SKM-1 treated with dmso at 0.1 percent for 144 hours (cell line): ENCODE measurements around the gene NEUROG1.

ENCODE experiments used
- DNase-seq: peaks from one replicate; lab custom pipeline; 2025; ENCODE audit not compliant: unreplicated experiment; lab: John Stamatoyannopoulos, UW

Gene NEUROG1, protein sequence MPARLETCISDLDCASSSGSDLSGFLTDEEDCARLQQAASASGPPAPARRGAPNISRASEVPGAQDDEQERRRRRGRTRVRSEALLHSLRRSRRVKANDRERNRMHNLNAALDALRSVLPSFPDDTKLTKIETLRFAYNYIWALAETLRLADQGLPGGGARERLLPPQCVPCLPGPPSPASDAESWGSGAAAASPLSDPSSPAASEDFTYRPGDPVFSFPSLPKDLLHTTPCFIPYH

DNA sequence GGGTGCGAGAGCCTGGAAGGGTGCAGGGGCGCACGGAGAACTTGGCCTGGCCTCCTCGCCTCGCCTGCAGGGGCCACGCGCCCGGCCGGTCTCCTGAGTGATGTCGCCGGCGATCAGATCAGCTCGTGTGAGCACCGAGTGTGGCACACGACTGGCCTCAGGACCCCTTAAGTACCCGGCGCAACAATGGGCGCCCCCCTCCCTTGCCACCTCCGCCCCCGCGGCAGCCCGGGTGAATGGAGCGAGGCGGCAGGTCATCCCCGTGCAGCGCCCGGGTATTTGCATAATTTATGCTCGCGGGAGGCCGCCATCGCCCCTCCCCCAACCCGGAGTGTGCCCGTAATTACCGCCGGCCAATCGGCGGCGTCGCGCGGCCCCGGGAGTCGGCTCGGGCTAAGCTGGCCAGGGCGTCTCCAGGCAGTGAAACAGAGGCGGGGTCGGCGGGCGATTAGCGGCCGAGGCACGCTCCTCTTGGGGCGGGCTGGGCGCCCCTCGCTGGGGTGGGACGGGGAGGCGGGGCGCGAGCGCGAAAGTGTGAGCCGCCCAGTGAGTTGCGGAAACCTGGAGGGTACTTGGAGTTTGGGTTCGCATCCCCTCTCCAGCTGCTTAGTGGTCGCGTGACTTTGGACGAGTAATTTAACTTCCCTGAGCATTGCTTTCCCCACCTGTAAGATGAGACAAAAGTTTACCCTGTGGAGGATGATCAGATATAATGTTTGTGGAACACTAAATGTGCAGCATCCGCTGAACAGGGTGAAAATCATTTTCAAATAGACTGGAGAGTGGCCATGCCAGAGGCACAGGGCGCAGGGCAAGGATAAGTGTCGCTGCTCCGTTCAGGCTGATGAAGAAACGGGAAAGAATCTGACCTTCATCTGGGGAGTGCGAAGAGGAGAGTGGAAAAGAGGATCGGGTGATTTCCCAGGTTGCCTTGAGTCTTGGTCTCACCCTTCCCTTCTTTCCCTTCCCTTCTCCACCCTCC lies at the start of gene NEUROG1:
NEUROG1 (minus strand) TSS at position 145 of the 982 bp plus-strand sequence. CDS start 274 bp downstream, outside the sequence.
- DNase-seq = no peak

DNA sequence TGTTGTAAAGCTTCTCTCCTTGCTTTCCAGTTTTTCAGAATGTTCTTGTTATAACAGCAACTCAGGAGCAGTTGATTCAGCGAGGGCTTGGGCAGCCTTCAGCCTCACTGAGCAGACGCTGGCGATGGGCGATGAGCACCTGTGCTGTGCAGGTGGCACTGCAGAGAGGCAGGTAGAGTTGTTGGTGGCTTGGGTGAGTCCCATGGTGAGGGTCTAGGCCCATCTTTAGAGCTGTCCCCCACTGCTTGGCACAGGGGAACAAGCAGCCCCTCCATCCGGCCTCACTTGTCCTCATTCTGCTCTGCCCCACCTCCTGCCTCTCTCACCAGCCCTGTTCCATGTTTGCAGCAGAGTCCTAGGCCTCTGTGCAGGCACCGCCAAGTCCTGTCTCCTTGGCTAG lies 49.2 kb upstream of the NEUROG1 start:
- no peak for DNase-seq

DNA sequence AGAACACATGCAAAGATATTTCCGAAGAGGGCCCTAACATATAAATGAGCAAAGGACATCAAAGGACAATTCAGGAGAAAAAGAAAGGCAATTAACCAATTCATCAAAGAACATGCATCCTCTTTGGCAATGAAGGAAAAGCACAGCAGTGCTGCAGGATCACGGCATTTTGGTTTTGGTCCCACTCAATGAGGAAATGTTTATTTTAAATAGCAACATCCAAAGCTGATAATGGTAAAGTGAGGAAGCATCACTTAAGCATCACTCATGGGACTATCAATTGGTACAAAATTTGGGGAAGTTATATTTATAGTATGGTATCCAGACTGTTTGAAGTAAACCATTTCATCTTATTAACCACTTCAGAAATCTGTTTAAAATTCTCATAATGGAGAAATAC lies 48.5 kb upstream of the NEUROG1 start:
- no peak for DNase-seq

DNA sequence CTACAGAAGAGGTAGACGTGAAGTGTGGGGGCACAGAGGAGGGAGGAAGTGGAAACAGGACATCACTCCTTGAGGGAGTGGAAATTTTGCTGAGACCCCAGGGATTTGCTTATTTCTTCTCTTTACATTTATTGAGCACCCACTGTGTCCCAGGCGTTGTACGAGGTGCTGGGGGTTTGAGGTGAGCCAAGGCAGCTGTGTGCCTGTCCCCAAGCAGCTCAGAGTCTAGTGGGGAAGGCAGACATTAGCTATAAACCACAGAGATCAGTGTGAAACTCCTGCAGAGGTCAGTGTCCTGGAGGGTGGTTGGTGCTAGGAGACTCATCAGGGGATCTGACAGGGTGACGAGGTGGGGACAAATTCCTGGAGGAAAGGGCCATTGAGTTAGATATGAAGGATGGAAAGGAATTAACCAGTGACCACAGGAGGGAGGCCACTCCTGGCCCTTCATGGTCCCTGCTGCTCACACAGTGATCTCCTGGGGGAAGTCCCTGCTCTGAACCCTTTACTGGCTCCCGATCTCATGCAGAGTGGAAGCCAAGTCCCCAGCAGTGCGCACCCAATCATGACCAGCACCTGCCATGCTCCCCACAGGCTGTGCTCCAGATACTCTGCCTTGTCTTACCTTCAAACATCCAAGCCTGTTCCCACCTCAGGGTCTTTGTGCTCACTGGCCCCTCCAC lies 46.5 kb upstream of the NEUROG1 start:
- DNase-seq = no peak

DNA sequence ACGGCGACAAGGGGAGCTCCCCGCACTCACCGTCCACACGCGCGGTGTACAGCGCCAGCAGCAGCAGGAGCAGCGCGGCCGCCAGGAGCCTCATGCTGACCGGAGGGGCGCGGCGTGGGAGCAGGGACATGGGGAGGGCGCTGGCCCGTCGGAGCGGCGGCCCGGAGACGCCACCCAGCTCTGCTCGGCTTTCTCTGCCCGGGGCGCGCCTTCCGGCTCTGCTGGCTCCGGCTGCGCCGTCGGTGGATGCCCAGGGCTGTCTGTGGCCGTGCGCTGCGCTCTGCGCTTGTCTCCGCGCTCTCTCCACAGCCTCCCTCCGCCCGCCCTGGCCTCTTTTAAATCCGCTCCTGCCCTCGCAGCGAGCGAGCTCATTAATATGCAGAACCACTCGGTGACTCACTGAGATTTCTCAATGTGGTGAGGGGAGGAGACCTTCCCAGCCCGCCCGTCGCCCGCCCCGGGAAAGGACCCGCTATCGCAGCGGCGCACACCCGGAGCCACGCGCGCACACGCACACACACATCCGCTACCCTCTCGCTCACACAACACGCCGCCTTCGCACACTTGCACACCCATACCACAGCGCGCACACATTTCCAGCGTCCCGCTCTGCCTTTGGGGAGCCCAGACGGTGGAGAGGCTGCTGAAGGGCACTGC lies 43.0 kb upstream of the NEUROG1 start, which contains the start of gene CXCL14:
CXCL14 (minus strand) TSS at position 307 of the 657 bp plus-strand sequence; CDS start at position 94, 213 bp downstream.
- DNase-seq = no peak

DNA sequence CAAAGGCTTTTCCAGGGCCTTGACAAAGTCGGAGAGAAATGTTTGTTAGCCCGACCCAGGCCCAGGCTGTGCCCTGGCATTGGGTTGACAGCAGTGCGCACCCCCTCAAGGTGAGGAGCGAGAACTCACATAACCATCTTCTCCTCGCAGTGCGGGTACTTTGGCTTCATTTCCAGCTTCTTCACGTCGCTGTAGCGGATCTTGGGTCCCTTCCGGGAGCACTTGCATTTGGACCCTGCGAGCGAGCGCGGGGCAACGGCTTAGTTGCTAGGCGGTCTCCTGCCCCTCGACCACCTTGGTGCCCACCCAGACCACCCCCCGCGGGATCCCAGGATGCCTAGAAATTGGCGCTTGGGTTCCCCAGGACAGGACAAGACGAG lies 42.5 kb upstream of the NEUROG1 start:
- no peak for DNase-seq

DNA sequence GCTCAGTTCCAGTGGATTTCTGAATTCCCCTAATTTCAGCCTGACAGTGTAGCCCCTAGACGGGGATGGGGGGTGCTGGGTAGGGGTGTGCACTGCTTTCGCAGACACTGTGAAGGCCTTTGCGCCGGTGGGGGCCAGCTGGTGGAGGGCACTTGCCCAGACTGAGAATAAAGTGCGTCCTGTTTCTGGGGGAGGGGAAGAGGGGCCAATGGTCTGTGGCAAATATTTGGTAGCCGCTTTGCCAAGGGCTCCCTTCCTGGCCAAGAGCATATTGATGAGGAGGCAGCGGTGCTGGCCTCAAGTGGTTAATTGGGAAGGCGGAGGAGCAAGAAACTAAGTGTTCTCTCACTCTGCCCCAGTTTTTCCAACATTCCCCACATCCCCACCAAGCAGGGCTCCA lies 41.7 kb upstream of the NEUROG1 start:
- no peak for DNase-seq

DNA sequence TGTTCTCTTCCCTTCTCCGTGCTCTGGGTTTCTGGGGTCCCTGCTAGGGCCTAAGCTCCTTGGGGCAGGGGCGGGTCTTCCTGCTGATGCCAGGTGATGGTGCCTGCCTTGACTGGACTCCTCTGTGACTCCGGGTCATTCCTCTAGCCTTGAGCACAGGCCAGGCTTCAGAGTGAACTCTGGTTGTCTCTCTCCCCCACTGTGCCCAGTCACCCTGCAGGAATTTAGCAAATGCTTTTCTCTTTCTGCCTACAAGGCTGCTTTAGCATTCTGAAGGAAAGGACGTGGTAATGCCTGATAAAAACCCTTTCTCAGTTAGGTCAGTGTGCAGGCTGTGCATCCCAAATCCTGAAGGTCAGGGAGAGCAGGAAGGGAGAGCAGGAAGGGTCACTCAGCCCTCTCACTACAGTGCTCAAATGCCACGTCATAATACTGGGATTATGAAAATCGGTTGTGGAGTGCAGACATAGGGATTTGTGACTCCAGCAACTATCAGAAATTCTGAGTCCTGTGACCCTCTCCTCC lies 40.4 kb upstream of the NEUROG1 start:
- DNase-seq = no peak

DNA sequence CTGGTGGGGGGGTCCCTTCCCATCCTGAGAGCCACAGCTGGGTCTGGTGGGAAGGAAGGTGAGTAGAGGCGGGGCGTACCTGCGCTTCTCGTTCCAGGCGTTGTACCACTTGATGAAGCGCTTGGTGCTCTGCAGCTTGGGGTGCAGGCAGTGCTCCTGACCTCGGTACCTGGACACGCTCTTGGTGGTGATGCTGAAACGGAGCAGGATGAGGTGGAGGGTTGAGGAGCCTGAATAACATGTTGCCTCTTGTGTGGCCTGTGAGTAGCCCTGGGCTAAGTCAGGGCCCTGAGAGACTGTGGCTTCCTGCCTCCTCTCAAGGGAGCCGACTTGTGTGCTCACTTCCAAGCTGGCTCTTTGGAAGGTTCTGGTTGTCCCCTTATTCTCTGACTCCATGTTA lies 38.7 kb upstream of the NEUROG1 start:
- DNase-seq = no peak

DNA sequence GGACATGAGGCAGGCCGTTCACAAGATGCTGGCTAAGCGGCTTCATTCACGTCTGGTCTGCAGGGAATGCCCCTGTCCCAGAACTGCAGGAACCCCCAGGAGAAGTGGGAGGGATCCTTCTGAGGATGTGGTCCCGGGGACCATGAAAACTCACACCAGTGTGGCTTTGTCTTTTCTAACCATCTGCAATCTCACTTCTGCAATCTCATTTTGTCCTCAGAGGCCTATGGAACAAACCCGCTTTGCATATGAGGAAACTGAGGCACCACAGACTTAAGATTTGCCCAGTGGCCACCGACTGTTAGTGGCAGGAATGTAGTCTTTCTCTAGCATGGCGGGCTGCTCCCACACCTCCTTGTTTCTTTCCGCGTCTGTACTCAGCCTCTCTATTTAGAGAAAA lies 36.1 kb upstream of the NEUROG1 start:
- DNase-seq = no peak

DNA sequence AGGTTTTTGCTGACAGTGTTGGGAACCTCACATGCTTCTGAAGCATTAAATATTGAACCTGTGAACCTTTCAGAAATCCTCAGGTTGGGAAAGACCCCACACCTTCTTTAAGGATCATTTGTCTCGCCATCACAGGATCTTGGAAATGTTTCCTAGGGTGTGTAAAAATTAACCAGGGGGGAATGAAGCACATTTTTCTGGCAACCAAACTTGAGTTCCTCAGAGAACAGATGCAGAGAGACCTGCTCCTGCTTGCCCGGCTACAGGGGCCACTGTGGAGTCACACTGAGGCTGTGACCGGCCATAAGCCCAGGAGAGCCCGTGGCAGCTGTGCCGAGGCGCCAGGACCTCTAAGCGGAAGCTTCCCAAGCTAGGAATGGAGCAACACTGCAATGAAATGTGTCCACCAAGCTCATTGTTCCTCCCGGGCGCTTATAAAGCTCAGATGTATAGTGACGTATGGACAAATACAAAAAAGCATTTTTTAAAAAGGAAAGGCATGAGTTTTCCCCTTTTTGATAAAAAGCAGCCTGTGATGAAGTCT lies 35.4 kb upstream of the NEUROG1 start:
- no peak for DNase-seq

DNA sequence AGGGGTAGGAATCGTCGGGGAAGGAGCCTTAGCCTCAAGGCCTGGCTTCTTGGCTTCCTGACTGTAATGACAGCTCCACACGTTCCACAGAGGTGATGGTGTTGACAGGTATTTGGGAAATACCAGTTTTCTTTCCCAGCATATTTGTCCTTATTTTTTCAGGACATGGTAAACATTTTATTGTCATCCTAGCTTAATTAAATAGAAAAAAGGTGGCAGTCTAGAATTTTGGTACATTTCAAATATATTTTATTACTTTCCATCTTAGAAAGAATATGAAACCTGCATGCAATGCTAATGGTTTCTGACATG lies 34.6 kb upstream of the NEUROG1 start:
- DNase-seq = no peak

DNA sequence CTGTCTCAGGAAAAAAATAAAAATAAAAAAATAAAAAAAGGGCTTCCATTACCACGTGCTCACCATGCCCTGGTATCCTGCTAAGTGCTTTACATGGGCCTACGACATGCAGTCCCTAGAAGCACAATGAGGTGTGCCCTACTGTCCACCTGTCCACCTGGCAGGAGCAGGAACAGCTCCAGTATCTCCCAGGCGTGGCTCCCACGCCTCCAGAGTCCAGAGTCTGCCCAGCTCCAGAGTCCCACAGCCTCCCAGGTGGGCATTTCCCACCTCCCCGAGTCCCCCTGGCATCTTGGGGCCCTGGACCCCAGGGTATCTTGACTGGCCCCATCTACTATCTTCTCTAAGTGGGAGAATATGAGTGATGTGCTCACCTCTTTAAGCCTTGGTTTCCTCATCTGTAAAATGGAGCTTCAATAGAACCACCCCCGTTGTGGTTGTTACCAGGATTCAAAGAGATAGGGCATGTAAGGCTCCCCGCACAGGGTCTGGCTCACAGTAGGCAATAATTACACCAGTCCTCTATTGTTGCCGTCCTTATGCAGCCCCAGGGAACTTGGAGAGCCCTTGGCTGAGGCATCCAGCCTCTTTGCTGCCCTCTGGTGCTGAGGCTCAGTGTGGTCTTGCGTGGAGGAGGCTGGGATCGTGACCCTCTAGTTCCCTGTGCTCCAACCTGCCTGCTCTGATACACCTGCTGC lies 34.1 kb upstream of the NEUROG1 start:
- peak; percentile 28 for DNase-seq

DNA sequence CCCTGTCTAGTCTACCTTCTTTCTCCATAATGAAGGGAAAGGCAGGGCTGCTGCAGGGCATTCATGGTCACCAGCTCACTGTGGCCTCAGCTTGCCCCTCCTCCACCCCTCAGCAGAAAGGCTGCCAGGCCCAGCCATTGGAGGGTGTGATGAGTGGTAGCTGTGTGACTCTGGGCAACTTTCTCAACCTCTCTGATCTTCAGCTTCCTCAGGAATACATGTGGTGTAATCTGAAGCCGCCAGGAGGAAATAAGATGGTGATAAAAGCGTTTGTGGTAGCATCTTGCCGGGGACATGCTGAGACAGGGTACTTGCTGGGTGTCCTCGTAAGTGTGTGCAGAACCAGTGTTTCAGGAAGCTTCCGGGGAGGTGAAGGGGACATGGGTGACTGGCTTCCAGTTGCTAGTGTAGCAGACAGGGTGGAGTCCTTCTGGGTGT lies 33.2 kb upstream of the NEUROG1 start:
- DNase-seq = no peak

DNA sequence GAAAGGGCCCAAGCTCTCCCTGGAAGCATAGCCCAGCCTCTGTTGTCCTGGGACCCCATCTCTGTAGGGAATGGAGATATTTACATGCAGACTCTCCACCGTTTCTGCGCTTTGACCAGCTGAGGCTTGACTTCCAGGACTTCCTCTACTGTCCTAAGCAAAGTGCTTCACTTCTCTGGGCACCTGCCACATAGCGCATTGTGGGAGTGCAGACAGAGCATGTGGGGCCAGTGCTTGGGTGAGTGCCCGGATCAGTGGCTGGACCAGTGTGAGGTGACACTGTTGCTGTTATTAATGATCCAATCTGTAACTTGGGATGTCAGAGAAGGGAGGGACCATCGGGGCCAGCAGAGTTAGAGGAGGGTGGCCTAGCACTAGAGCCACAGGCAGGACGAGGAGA lies 32.5 kb upstream of the NEUROG1 start:
- DNase-seq = no peak

DNA sequence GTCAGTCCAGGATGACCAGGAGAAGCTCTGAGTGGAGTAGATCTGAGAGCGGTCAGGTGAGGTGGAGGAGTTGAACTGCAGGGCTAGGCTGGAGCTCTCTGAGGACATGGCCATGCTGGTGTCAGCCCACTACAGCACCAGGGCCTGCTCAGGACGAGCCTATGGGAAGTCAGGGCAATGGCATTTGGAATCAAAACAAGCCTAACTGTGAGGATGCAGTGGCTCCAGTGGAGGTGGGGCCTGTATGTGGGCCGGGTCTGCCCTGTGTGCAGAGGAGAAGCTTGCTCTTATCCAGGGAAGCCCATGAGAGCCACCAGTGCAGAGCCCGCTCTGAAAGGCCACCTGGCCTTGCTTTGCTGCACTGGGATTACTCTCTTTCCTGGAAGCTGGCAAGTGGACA lies 31.9 kb upstream of the NEUROG1 start:
- no peak for DNase-seq

DNA sequence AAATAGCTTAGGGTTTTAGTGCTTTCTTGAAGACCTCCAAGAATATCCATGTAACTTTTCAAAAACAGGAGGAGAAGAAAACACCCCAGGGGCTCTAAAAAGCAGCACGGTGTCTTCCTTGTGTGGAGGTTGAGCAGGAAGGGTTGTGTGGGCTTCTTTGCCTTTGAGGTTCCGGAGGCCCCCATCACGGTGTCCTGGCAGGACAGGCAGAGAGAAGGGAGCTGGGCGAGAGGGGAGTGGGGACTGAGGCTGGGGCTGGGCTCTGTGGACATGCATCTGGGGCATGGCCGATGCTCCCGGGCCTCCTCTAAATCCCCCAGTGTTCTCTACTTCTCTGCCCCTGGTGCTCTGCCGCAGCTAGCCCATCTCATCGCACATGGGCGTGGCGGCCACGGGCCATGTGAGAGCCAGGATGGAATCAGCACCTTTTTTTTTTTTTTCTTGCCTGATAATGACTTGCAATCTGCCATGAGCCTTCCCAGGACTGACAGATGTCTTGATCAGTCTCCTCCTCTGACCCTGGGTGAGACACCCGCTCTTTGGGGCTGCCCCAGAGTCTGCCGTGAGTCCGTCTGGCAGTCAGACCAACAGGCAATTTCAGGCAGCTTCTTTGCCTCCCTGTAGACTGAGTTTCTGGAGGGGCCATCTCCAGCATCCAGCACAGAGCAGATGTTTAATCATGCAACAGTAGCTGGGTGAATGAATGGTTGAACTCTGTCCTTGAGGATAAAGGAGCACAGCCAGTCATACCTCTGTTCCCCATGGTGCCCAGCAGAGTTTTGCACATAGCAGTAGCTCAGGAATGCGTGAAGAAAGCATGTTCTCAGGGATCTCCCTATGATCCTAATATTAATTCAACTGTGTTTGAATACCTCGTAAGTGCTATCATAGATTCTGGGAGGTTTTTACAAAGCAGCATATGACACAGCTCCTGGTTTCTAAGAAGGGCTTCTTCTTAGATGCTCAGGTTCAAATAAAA lies 30.9 kb upstream of the NEUROG1 start:
- DNase-seq = no peak

DNA sequence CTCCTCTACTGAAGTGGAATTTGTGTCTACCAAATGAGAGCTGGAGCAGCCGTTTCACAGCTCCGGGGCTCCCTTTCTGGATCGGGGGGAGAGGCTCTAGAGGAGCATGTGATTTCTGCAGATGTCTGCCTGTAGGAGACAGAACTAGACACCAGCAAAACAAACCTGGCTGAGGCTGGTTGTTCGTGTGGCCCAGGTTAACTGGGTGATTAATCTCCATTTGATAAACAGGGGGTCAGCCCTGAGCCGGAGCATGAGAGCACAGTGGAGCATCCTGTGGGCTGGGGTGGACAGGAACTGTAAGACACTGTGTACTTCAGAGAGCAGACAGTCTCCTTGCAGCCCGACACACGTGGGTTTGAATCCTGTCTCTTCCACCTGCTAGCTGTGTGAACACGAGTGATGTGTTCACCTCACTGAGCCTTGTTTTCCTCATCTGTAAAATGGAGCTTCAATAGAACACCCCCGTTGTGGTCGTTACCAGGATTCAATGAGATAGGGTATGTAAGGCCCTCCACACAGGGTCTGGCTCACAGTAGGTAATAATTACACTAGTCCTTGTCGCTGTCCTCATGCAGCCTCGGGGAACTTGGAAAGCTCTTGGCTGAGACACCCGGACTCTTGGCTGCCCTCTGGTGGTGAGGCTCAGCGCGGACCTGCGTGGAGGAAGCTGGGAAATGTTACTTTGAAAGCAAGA lies 30.1 kb upstream of the NEUROG1 start:
- DNase-seq = peak; percentile 66
